ENCODE data around the gene NEDD1. TPM values are rescaled to one million over a fixed set of nuclear protein-coding genes. Genes with fewer than 3 reads are reported as not detected.

Gene NEDD1
- total RNA-seq, 1 experiment from 2014 or later = 17.2 TPM

GRCh38 chr12:96986883-96987523 is 79.9 kb downstream of the NEDD1 start:
- Mint-ChIP-seq H3K4me1 (peaks cover 46 to 55% of the 10 kb centered on the region in 2 experiments), H3K36me3 (ENCODE audit: insufficient read depth in 1 of 3, low read depth in 3 of 3) (no peaks in the 10 kb centered on the region; a peak in 1 of 7 replicates), H3K27ac (no peak overlapping the region), H3K4me3 (peak overlapping the region in 1 of 2 experiments; percentile 72; a peak in 2 of 5 replicates), H3K9me3 (no peaks in the 10 kb centered on the region; a peak in 1 of 5 replicates), H3K27me3 (ENCODE audit: low read depth) (peaks cover 5% of the 10 kb centered on the region; the same call in 1 of the 2 replicates)
- no peak overlapping the region for H3K23ac ChIP-seq (ENCODE audit: insufficient read length, low read depth, low read length)
- H2AK5ac ChIP-seq (ENCODE audit: insufficient read length, low read length) = no peak overlapping the region
- H2BK12ac ChIP-seq (ENCODE audit: insufficient read length, low read depth, low read length) = no peak overlapping the region
- no peak overlapping the region for H2BK120ac ChIP-seq (ENCODE audit: low read depth, low read length, poor library complexity, severe bottlenecking)
- no peak overlapping the region for H3T11ph ChIP-seq (ENCODE audit: low read length)
- H4K91ac ChIP-seq (ENCODE audit: insufficient read length, low read depth, low read length) = no peak overlapping the region
- WGBS (ENCODE audit: extremely low coverage, insufficient read length, low lambda C conversion rate) = no CpG with 5 or more reads among the region's 2 CpGs
- H3K9ac ChIP-seq (ENCODE audit: extremely low read depth, insufficient read length, low read length) = no peak overlapping the region
- H3K4me2 ChIP-seq (ENCODE audit: insufficient read depth, insufficient read length, low read length) = no peak overlapping the region
- no peaks in the 10 kb centered on the region for H4K20me1 ChIP-seq (ENCODE audit: control insufficient read depth, insufficient read depth, insufficient read length)
- H3K18ac ChIP-seq (ENCODE audit: insufficient read length, low read depth, low read length) = no peak overlapping the region
- H2BK15ac ChIP-seq (ENCODE audit: low read depth, low read length) = no peak overlapping the region
- peak; percentile 77 for TF ChIP-seq CTCF (conservative IDR thresholded peaks at IDR 0.05)
- H2BK20ac ChIP-seq (ENCODE audit: low read depth, low read length, poor library complexity, severe bottlenecking) = no peak overlapping the region
- no peak overlapping the region for H2BK5ac ChIP-seq (ENCODE audit: insufficient read length, low read length)
- no peaks in the 10 kb centered on the region for H3K9me3 ChIP-seq (ENCODE audit: control insufficient read depth, low read depth, low read length)
- no peaks in the 10 kb centered on the region for H3K4me1 ChIP-seq (ENCODE audit: insufficient read depth, low read length)
- no peaks in the 10 kb centered on the region for H3K79me1 ChIP-seq (ENCODE audit: insufficient read depth, low read depth, low read length, poor library complexity, severe bottlenecking)
- no peak overlapping the region for H3K56ac ChIP-seq (ENCODE audit: insufficient read length, low read depth, low read length)
- H3K14ac ChIP-seq (ENCODE audit: insufficient read depth, low read length) = no peak overlapping the region
- no peak overlapping the region for H4K5ac ChIP-seq (ENCODE audit: insufficient read length, low read depth, low read length)
- peaks cover 7% of the 10 kb centered on the region for H3K23me2 ChIP-seq (ENCODE audit: insufficient read length, low read depth, low read length, poor library complexity, severe bottlenecking)
- H3K4ac ChIP-seq (ENCODE audit: low read depth, low read length) = no peak overlapping the region
- H3K79me2 ChIP-seq (ENCODE audit: insufficient read depth, low read length) = no peaks in the 10 kb centered on the region
- no peak overlapping the region for H3K27ac ChIP-seq (ENCODE audit: insufficient read length, low read depth, low read length)
- no peak overlapping the region for H4K8ac ChIP-seq (replicated peaks; ENCODE audit: insufficient read length, low read depth, low read length)
- no peak for DNase-seq
- no peak overlapping the region for H2AFZ ChIP-seq (ENCODE audit: low read length)
- no peaks in the 10 kb centered on the region for H3K27me3 ChIP-seq (ENCODE audit: insufficient read depth, low read length)

All from H9 (cell line).